IMR-90 (cell line): ENCODE measurements around the gene KLHL3. TPM values are rescaled to one million over a fixed set of nuclear protein-coding genes. Genes with fewer than 3 reads are reported as not detected.

Experiments
- ATAC-seq: fragments of 200-7000 bp; cut with Tn5 transposase; 2 replicates; pipeline ENCODE4 v1.9.1; 2020; ENCODE audit warnings: low read depth, mild to moderate bottlenecking, moderate library complexity
- BruUV-seq: library from RNA; stranded (reverse); fragments of 400-500 nt; replicated peaks from 2 replicates; lab custom pipeline; 2021; lab: Mats Ljungman, UMichigan
- CTCF ChIA-PET: fragments of 300-600 bp; formaldehyde crosslinking; extraction: SDS; loops from one replicate; lab custom pipeline; 2021; ENCODE audit warnings: antibody characterized with exemption; lab: Yijun Ruan, JAX
- POLR2A ChIA-PET: fragments of 300-600 bp; sonication (Branson Sonifier 250); formaldehyde crosslinking; loops from one replicate; lab custom pipeline; 2022; ENCODE audit warnings: antibody characterized with exemption; ENCODE audit not compliant: unreplicated experiment; lab: Charles Lee
- DNase-seq: peaks from one replicate; pipeline ENCODE4 v3.0.0; 2013
- H2AFZ ChIP-seq: replicated peaks from 2 replicates; pipeline ENCODE3; 2013; ENCODE audit warnings: low read length, mild to moderate bottlenecking; ENCODE audit not compliant: poor library complexity
- H2AK5ac ChIP-seq: 2 replicates; pipeline ENCODE4 v1.6.1; 2013; ENCODE audit warnings: low read depth, low read length, inconsistent platforms
- H2AK9ac ChIP-seq: replicated peaks from 2 replicates; pipeline ENCODE3; 2013; ENCODE audit warnings: mild to moderate bottlenecking, low read depth, low read length, moderate library complexity; ENCODE audit not compliant: poor library complexity
- H2BK120ac ChIP-seq: 2 replicates; pipeline ENCODE4 v1.6.1; 2013; ENCODE audit warnings: low read depth, low read length, inconsistent platforms
- H2BK15ac ChIP-seq: 3 replicates; pipeline ENCODE4 v1.6.1; 2013; ENCODE audit warnings: low read depth, low read length, inconsistent platforms
- H2BK20ac ChIP-seq: 2 replicates; pipeline ENCODE4 v1.6.1; 2013; ENCODE audit warnings: low read depth, mild to moderate bottlenecking, inconsistent platforms, low read length, moderate library complexity
- H2BK5ac ChIP-seq: 2 replicates; pipeline ENCODE4 v1.6.1; 2013; ENCODE audit warnings: mild to moderate bottlenecking, low read depth, low read length, inconsistent platforms; ENCODE audit not compliant: poor library complexity, severe bottlenecking
- H3K14ac ChIP-seq: replicated peaks from 2 replicates; pipeline ENCODE4 v1.6.1; 2013; ENCODE audit warnings: low read depth, low read length, inconsistent platforms
- H3K18ac ChIP-seq: 2 replicates; pipeline ENCODE4 v1.6.1; 2013; ENCODE audit warnings: low read depth, low read length, control low read depth
- H3K23ac ChIP-seq: 2 replicates; pipeline ENCODE4 v1.6.1; 2013; ENCODE audit warnings: low read depth, low read length, inconsistent platforms
- H3K27ac ChIP-seq: 2 replicates; pipeline ENCODE4 v1.5.1; 2013; ENCODE audit warnings: mild to moderate bottlenecking, control low read depth, low read length; ENCODE audit not compliant: insufficient read depth
- H3K27me3 ChIP-seq: 2 replicates; pipeline ENCODE4 v1.6.1; 2013; ENCODE audit warnings: low read length; ENCODE audit not compliant: control insufficient read depth, insufficient read depth
- H3K36me3 ChIP-seq: 2 replicates; pipeline ENCODE4 v1.6.1; 2013; ENCODE audit warnings: low read length, mixed read lengths; ENCODE audit not compliant: control insufficient read depth, insufficient read depth
- H3K4ac ChIP-seq: 2 replicates; pipeline ENCODE4 v1.6.1; 2013; ENCODE audit warnings: low read depth, low read length, inconsistent platforms
- H3K4me1 ChIP-seq: 2 replicates; pipeline ENCODE4 v1.6.1; 2013; ENCODE audit warnings: low read length, mixed read lengths; ENCODE audit not compliant: control insufficient read depth, insufficient read depth
- H3K4me2 ChIP-seq: 2 replicates; pipeline ENCODE4 v1.6.1; 2013; ENCODE audit warnings: low read depth, mild to moderate bottlenecking, control low read depth, low read length, moderate library complexity
- H3K4me3 ChIP-seq: 2 replicates; pipeline ENCODE4 v1.5.1; 2013; ENCODE audit warnings: low read depth, mild to moderate bottlenecking, control low read depth, low read length, moderate library complexity; ENCODE audit not compliant: insufficient read depth
- H3K56ac ChIP-seq: 2 replicates; pipeline ENCODE4 v1.6.1; 2013; ENCODE audit warnings: low read length, inconsistent platforms; ENCODE audit not compliant: insufficient read depth; ENCODE audit errors: extremely low read depth
- H3K79me1 ChIP-seq, 2 experiments: 2 replicates each; pipeline ENCODE4 v1.6.1; 2013; ENCODE audit warnings: low read length in 2 of 2, inconsistent platforms in 1 of 2, low read depth in 1 of 2
- H3K9ac ChIP-seq: 2 replicates; pipeline ENCODE4 v1.6.1; 2013; ENCODE audit warnings: low read depth, low read length, control low read depth
- H3K9me1 ChIP-seq: 2 replicates; pipeline ENCODE4 v1.6.1; 2013; ENCODE audit warnings: low read length, inconsistent platforms; ENCODE audit not compliant: insufficient read depth
- H3K9me3 ChIP-seq: 2 replicates; pipeline ENCODE4 v1.6.1; 2013; ENCODE audit warnings: low read length; ENCODE audit not compliant: control insufficient read depth, insufficient read depth
- H4K20me1 ChIP-seq: 2 replicates; pipeline ENCODE4 v1.6.1; 2013; ENCODE audit warnings: low read length, inconsistent platforms; ENCODE audit not compliant: insufficient read depth
- H4K5ac ChIP-seq: 2 replicates; pipeline ENCODE4 v1.6.1; 2013; ENCODE audit warnings: mild to moderate bottlenecking, low read depth, low read length, control low read depth
- H4K8ac ChIP-seq, 2 experiments: 2 replicates each; pipeline ENCODE4 v1.6.1; 2013; ENCODE audit warnings: low read depth in 2 of 2, low read length in 2 of 2, control low read depth in 1 of 2, inconsistent platforms in 1 of 2
- H4K91ac ChIP-seq: 2 replicates; pipeline ENCODE4 v1.6.1; 2013; ENCODE audit warnings: low read depth, low read length, inconsistent platforms; ENCODE audit not compliant: insufficient read depth
- CEBPB ChIP-seq: IDR thresholded peaks from 2 replicates; pipeline ENCODE4 v1.6.1; 2012; ENCODE audit warnings: low read depth, low read length, improper control_type of control experiment
- CHD1 ChIP-seq: IDR thresholded peaks from 2 replicates; pipeline ENCODE4 v1.6.1; 2012; ENCODE audit warnings: low read depth, low read length, improper control_type of control experiment
- MAFK ChIP-seq: IDR thresholded peaks from 2 replicates; pipeline ENCODE4 v1.6.1; 2012; ENCODE audit warnings: low read depth, low read length, improper control_type of control experiment
- MAZ ChIP-seq: IDR thresholded peaks from 2 replicates; pipeline ENCODE4 v1.6.1; 2012; ENCODE audit warnings: low read depth, mild to moderate bottlenecking, low read length, improper control_type of control experiment, moderate library complexity, borderline replicate concordance
- POLR2A ChIP-seq: IDR thresholded peaks from 2 replicates; pipeline ENCODE4 v1.6.1; 2012; ENCODE audit warnings: mild to moderate bottlenecking, low read depth, low read length
- RCOR1 ChIP-seq: IDR thresholded peaks from 2 replicates; pipeline ENCODE4 v1.6.1; 2012; ENCODE audit warnings: mild to moderate bottlenecking, low read length, improper control_type of control experiment; ENCODE audit not compliant: insufficient replicate concordance
- USF2 ChIP-seq: fragments of 150-350 bp; IDR thresholded peaks from 2 replicates; pipeline ENCODE4 v1.6.1; 2017; ENCODE audit warnings: mild to moderate bottlenecking, antibody characterized with exemption, low read length, low read depth
- WGBS, 2 experiments: methylation state at CpG; one replicate each; pipeline versions ENCODE4 v1.1.5 to v1.1.7; 2013; ENCODE audit warnings: missing lambda C conversion rate in 2 of 2; ENCODE audit not compliant: insufficient read length in 1 of 2; ENCODE audit errors: extremely low coverage in 2 of 2; 5-methylcytosine and 5-hydroxymethylcytosine counted together
- dilution Hi-C: fragments of 300-500 bp; cut with HindIII; formaldehyde crosslinking; loops from one replicate; pipeline ENCODE4 v1.14.3; 2018; ENCODE audit warnings: low sequenced_read_pairs; ENCODE audit not compliant: unreplicated experiment
- in situ Hi-C: fragments of 300-500 bp; cut with MboI; formaldehyde crosslinking; loops from 3 replicates; pipeline ENCODE4 v1.14.3; 2019; ENCODE audit warnings: low sequenced_read_pairs, inconsistent platforms, mixed read lengths
- intact Hi-C: fragments of 100-400 bp; cut with micrococcal nuclease; formaldehyde crosslinking; loops from 2 replicates; pipeline ENCODE4 v1.10.0; 2022
- polyA plus RNA-seq, 3 experiments: library from polyadenylated mRNA; depleted of rRNA; stranded (reverse); fragments of >200 nt; gene quantifications; 2 replicates each; pipeline ENCODE4 v1.2.3, GENCODE V29; 2012; ENCODE audit warnings: low replicate concordance in 1 of 3
- total RNA-seq: library from RNA; depleted of rRNA; stranded (reverse); fragments of >200 nt; gene quantifications from 2 replicates; pipeline ENCODE4 v1.2.3, GENCODE V29; 2012

The KLHL3 gene
- total and polyA plus RNA-seq, 2 of the 4 experiments (the other 2 are of a cell fraction), result 2.3 to 4.1 TPM

- Histone ChIP-seq H2BK120ac (no peak overlapping the region), H3K36me3 (no peaks in the 10 kb centered on the region), H4K5ac (no peak overlapping the region), H3K4me2 (no peak overlapping the region), H3K9me1 (peaks cover 3% of the 10 kb centered on the region; the same call in 1 of the 2 replicates), H4K8ac (no peak overlapping the region), H3K4ac (no peak overlapping the region), H2BK20ac (no peak overlapping the region), H3K9ac (no peak overlapping the region), H3K79me1 (no peaks in the 10 kb centered on the region), H2AK5ac (no peak overlapping the region), H3K27ac (no peak overlapping the region), H3K23ac (no peak overlapping the region), H4K91ac (no peak overlapping the region), H3K4me1 (0 out of 2 replicates have a peak, but pooled peaks cover 2% of the 10 kb centered on the region), H3K27me3 (no peaks in the 10 kb centered on the region; the same call in 1 of the 2 replicates), H2BK5ac (no peak overlapping the region), H3K4me3 (no peak overlapping the region), H3K9me3 (no peaks in the 10 kb centered on the region), H2AK9ac (no peak overlapping the region), H3K18ac (no peak overlapping the region), H4K20me1 (no peaks in the 10 kb centered on the region), H3K56ac (no peak overlapping the region), H2BK15ac (no peak overlapping the region), H2AFZ (no peak overlapping the region), H3K14ac (no peak overlapping the region)
- ATAC-seq (no peak), DNase-seq (no peak)
- dilution Hi-C loops, result no loop called here
- no CpG with 5 or more reads among the region's 3 CpGs for WGBS, 2 experiments
- no peak for TF ChIP-seq MAFK
- TF ChIP-seq USF2, result no peak
- TF ChIP-seq CEBPB, result no peak
- TF ChIP-seq RCOR1, result no peak
- TF ChIP-seq MAZ, result no peak
- TF ChIP-seq CHD1, result no peak
- TF ChIP-seq POLR2A, result no peak
- ChIA-PET POLR2A (no interaction called here), CTCF (interaction anchor here (1.7 kb wide), 1 partner anchor 17 kb away, joined by 3 read pairs; no protein-coding TSS in a partner anchor)
- intact Hi-C loops, result no loop called here
- no TSS peak for BruUV-seq
- in situ Hi-C loops, result no loop called here
Observed at GRCh38 chr5:137761566-137761965, 25.7 kb upstream of the KLHL3 start.
